ENCODE data around the gene MYO15A.

DNA sequence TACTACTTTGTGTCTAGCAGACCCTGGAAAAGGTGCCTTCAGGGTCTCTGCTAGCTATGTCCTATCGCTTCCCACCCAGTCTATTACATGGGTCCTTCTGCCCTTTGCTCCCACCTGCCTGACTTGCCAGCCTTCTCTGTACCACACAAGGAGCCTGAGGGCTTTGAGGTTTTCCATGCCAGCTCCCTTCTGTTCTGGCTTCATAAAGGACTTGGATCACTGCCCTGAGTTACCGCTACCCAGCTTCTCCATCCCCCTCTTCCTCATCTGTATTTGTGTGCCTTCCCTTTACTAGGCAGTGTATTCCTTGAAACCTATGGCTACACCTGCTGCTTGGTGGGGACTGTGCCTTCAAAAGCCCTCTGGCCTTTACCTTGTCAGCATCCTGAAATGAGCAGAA lies 97.3 kb downstream of the MYO15A start:
- TF ChIP-seq, protein P1, sequence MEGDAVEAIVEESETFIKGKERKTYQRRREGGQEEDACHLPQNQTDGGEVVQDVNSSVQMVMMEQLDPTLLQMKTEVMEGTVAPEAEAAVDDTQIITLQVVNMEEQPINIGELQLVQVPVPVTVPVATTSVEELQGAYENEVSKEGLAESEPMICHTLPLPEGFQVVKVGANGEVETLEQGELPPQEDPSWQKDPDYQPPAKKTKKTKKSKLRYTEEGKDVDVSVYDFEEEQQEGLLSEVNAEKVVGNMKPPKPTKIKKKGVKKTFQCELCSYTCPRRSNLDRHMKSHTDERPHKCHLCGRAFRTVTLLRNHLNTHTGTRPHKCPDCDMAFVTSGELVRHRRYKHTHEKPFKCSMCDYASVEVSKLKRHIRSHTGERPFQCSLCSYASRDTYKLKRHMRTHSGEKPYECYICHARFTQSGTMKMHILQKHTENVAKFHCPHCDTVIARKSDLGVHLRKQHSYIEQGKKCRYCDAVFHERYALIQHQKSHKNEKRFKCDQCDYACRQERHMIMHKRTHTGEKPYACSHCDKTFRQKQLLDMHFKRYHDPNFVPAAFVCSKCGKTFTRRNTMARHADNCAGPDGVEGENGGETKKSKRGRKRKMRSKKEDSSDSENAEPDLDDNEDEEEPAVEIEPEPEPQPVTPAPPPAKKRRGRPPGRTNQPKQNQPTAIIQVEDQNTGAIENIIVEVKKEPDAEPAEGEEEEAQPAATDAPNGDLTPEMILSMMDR (IDR thresholded peaks at IDR 0.05), result no peak
- no peak for TF ChIP-seq POLR2A (IDR thresholded peaks at IDR 0.05)
